ENCODE results near the gene HNF1A.

Gene HNF1A

DNA sequence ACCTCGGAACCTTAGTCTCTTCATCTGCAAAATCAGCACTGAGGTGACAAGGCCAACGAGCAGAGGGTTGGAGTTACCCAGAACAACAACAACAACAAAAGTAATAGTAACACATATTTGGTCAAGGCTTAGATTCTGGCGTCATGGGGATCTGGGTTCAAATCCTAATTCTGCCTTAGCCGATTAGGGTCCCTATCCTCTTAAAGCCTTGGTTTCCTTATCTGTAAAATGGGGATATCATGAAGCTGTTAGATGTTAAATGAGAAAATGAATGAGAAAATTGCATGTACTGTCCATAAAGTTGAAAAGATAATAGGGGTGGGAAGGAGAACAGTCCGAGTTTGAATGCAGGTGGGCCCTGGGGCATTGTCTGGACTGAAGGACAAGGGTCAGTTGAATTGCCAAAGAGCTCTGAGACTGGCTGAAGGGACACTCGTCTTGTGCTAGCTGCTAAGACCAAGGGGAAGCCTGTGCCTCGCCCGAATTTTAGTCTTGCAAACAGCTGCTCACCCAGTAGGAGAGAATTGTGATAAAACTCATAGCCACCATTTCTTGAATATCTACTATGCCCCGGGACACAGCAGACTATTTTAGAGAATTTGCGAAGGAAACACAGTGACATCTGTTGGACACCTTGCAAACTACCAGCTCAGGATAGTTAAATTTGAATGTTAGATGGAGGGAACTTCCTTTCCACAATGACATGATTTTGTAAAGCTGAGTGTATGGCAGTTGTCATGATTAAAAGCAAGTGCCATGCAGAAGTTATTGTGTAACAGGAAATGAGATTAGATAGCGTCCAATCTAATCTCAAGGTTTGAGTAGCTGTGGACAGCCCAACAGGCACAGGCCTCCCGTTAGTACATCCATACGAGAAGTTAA is 6.8 kb upstream of the HNF1A start:
- TF ChIP-seq, protein P1, sequence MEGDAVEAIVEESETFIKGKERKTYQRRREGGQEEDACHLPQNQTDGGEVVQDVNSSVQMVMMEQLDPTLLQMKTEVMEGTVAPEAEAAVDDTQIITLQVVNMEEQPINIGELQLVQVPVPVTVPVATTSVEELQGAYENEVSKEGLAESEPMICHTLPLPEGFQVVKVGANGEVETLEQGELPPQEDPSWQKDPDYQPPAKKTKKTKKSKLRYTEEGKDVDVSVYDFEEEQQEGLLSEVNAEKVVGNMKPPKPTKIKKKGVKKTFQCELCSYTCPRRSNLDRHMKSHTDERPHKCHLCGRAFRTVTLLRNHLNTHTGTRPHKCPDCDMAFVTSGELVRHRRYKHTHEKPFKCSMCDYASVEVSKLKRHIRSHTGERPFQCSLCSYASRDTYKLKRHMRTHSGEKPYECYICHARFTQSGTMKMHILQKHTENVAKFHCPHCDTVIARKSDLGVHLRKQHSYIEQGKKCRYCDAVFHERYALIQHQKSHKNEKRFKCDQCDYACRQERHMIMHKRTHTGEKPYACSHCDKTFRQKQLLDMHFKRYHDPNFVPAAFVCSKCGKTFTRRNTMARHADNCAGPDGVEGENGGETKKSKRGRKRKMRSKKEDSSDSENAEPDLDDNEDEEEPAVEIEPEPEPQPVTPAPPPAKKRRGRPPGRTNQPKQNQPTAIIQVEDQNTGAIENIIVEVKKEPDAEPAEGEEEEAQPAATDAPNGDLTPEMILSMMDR (IDR thresholded peaks at IDR 0.05; ENCODE audit: borderline replicate concordance, insufficient read depth, low read depth, low read length), result peak; percentile 56; the same call in 1 of the 2 replicates
- H3K4me3 ChIP-seq (ENCODE audit: low read depth, low read length), result no peak overlapping the region

DNA sequence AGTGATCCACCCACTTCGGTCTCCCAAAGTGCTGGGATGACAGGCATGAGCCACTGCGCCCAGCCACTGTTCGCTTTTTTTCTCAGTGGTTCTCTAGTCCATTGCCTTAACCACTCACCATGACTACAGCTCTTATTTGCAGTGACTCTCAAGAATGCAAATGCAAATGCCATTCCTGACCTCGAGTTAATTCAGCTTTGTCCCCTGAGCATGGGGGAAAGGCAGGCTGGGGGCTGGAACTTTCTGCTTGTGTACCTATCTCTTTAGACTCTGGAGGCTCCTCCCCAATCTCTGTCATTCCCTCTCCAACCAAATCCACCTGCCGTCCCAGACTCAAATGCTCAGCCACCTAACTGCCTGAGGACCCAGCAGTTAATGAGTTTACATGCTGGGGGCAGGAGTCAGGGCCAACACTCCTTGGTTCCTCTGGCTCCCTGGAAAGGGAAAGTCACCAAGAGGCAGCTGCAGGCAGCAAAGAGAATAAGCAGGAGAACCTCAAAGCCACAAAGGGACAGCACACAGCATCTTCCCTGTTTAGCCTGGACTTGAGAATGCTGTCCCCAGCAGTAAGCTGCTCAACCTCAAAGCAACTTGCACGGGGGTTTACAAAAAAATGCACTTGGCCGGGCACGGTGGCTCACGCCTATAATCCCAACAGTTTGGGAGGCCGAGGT is 5.3 kb upstream of the HNF1A start:
- TF ChIP-seq, protein P1 (IDR thresholded peaks at IDR 0.05; ENCODE audit: borderline replicate concordance, insufficient read depth, low read depth, low read length), result no peak
- H3K4me3 ChIP-seq (ENCODE audit: low read depth, low read length), result no peak overlapping the region

DNA sequence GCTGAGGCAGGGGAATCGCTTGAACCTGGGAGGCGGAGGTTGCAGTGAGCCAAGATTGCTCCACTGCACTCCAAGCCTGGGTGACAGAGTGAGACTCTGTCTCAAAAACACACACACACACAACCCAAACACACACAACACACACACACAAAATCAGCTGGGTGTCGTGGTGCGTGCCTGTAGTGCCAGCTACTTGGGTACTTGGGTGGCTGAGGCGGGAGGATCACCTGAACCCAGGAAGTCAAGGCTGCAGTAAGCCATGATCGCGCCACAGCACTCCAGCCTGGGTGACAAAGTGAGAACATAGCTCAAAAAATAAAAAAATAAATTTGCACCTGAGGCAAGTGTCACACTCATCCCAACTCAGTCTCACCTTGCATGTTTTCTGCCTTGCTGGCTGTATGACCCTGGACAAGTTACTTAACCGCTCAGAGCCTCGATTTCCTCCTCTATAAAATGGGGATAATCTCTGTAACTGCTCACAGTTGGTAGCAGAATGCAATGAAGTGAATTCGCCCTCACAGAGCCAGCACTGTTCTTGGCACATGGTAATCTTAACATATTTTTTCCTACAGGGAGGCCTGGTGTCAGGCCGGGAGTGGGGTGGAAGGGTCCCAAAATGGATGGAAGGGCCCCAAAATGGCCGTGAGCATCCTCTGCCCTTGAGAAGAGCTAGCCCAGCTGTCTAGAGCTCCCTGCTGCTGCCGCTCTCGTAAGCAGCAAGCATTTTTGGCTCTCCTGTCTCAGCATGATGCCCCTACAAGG is 630 bp upstream of the HNF1A start:
- TF ChIP-seq, protein P1 (IDR thresholded peaks at IDR 0.05; ENCODE audit: borderline replicate concordance, insufficient read depth, low read depth, low read length), result no peak
- no peak overlapping the region for H3K4me3 ChIP-seq (ENCODE audit: low read depth, low read length)

DNA sequence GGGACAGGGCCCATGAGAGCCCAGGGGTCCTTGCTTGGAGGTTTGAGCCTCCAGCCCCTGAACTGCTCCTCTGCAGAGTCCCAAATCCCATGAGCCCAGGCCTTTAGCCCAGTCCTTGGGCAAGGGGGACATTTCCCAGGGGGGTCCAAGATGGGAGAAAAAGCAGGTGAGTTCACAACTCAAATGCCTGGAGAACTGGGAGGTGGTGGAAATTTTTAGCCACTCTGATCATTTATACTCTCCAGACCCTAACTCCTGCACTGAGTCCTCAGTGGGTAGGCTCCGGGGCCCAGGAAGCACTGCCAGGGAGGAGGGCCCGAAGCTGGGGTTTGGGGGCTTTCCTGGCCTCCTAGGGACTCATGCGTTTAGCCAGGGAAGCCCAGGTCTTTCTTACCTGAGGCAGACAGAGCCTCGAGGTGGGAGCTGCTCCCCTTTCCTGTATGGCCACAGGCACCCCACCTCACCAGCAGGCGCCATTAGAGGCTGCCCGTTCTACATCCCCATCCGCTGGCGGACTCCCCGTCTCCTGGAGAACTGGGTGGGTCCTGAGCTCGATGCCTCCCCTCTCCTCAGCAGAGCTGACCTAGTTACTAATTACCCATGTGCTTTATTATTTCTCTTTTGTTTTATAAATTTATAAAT is 998 bp downstream of the HNF1A start:
- H3K4me3 ChIP-seq (ENCODE audit: low read depth, low read length), result no peak overlapping the region
- TF ChIP-seq, protein P1 (IDR thresholded peaks at IDR 0.05; ENCODE audit: borderline replicate concordance, insufficient read depth, low read depth, low read length), result no peak

DNA sequence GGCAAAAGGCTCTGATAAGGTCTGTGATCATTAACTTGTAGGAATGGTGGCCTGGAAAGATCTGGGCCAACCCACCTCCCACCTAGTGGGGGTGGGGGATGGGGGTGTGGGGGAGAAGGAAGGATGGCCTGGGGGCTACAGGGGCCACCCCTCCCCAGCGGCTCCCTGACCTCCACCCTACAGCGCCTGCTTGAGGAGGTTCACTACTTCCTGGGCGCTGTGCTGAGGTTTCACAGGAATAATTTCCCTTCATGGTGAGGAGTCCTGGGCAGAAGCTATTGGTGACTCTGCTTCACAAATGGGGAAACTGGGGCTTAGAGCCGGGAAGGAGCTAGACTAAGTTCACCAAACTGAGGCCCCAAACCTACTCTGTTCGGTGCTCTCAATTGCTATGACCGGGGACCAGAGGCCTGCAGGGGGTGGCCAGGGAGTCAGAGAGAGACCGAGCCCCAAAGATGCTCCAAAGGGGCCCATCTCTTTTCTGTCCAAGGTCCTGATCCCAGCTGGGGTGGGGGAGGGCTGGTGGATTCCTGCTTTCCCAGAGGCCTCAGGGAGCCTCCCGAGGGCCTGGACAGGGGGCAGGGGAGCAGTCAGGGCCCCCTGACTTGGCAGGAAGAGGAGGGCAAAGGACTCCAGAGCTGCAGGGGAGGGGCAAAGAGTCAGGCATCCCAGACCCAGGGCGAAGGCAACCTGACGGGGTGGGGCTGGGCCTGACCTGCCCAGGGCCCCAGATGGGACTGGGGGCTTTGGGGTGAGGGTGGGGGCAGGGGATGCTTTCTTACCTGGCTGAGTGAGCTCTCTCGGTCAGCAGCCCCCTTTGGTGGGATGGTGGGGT is 1.7 kb downstream of the HNF1A start:
- no peak overlapping the region for H3K4me3 ChIP-seq (ENCODE audit: low read depth, low read length)
- TF ChIP-seq, protein P1 (IDR thresholded peaks at IDR 0.05; ENCODE audit: borderline replicate concordance, insufficient read depth, low read depth, low read length), result no peak

DNA sequence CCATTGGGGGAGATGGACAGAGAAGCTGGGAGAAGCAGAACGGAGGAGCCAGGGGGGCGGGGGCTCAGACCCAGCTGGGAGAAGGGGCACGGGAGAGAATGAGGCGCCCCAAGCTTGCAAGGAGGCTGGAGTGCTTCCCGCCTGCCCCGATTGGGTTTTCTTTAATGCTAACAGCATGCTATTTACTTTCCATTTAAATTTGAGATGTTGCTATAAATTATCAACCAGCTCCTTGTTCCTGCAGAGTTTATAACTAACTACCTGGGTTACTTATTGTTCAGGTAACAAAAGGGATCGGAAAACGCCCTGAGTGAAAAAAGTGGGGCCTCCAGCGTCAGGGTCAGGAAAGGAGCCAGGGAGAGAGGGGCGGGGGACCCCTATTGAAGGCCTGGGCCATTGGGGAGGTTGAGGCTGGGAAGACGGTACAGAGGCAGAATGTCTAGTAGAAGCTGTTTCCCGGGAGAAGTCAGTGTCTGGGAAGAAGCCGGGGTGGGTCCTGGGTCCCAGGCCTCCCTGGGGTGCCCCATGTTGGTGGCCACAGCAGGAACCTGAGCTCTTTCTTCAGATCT is 2.5 kb downstream of the HNF1A start:
- H3K4me3 ChIP-seq (ENCODE audit: low read depth, low read length), result no peak overlapping the region
- TF ChIP-seq, protein P1 (IDR thresholded peaks at IDR 0.05; ENCODE audit: borderline replicate concordance, insufficient read depth, low read depth, low read length), result no peak

Measured in GM12875 (cell line).